Measurements from ENCODE around the gene TRAFD1.

TRAFD1 gene

DNA sequence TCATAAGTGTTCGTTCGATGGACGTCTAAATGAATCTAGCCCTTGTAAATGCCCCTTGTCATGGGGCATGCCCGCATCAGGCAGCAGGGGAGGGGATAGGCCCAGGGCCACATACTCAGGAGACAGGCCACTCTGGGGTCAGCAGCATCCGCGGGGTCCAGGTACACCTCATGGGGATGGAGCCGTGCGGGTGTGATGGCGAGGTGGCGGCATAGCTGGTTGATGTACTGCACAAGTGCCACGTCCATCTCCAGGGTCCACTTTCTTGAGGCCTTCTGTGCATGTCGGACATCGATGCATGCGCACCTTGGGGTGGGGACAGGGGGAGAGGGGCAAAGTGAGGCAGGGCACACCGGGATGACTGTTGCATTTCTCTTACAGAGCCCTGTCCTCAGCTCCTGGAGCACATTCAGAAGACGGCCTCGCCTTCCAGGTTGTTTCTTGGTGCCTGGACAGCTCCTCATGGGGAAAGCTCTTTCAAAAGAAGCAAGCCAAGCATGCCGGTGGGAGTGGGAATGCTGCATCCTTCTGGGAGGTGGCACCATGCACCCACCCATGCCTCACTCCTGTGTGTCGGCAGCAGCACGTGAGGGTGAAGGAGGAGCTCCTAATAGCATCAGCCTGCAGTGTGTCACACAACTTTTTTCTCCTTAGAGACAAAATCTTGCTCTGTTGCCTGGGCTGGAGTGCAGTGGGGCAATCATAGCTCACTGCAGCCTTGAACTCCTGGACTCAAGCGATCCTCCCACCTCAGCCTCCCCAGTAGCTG is 47.4 kb downstream of the TRAFD1 start:
- no peaks in the 10 kb centered on the region for H3K9me3 Mint-ChIP-seq
- no peak overlapping the region for H3K4me3 Mint-ChIP-seq
- H3K27me3 Mint-ChIP-seq = no peaks in the 10 kb centered on the region
- H3K36me3 Mint-ChIP-seq (ENCODE audit: low read depth) = peaks cover 22% of the 10 kb centered on the region
- no peaks in the 10 kb centered on the region for H3K4me1 Mint-ChIP-seq (ENCODE audit: low read depth)
- H3K27ac Mint-ChIP-seq = no peak overlapping the region

DNA sequence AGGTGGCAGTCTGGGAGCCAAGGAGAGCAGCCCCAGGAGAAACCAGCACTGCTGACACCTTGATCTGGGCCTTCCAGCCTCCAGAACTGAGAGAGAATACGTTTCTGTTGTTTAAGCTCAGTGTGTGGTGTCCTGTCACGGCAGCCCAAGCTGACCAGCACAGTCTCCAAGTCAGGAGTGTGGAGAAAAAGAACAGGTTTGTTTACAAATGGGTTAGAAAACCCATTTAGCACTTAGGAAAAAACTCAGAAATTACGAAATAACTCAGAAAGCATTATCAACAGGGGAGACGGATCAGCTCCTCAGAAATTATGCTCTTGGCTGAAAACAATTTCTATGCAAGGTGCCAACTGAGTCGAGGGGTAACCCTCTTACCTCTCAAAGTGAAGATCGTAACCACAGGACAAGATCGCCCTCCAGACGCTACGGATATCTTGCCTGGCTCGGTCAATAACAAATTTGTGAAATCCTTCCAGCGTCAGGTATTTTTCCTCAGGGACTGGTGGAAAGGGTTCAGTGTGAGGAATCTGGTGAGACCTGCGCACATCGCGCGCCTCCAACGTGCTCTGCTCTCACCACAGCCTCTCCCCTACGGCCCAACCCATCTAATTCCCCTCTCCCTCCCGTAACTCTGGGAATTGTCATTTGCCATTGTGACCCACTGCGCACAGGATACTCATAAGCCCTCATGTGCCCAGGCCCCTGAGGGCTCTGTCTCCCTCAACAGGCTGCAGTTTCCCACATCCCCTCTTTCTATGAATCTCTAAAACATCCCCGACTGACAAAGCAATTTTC is 50.2 kb downstream of the TRAFD1 start:
- Mint-ChIP-seq H3K27me3 (no peaks in the 10 kb centered on the region), H3K4me1 (ENCODE audit: low read depth) (peaks cover 4% of the 10 kb centered on the region), H3K9me3 (no peaks in the 10 kb centered on the region), H3K4me3 (no peak overlapping the region), H3K27ac (peak overlapping the region; percentile 24), H3K36me3 (ENCODE audit: low read depth) (peaks cover 32% of the 10 kb centered on the region)

GRCh38 chr12:112176321-112177010 is 51.1 kb downstream of the TRAFD1 start:
- H3K4me1 Mint-ChIP-seq (ENCODE audit: low read depth) = peaks cover 6% of the 10 kb centered on the region
- no peak overlapping the region for H3K27ac Mint-ChIP-seq
- peaks cover 41% of the 10 kb centered on the region for H3K36me3 Mint-ChIP-seq (ENCODE audit: low read depth)

DNA sequence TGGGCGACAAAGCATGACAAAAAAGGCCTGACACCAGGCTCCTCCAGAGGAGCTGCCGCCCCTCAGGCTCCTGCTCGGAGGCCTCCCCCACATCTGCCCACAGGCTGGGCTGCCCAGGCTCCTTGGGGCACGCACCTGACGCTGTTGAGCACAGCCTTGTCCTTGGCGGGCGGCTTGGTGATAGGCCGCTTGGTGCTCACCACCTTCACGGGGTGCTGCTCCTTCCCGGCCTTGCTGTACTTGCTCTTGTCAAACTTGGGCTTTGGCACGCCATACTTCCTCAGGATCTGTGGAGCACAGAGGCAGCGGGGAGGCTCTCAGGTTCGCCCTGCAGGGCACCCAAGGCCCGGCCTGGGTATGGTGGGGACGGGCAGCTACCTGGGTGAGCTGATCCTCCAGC is 53.4 kb downstream of the TRAFD1 start:
- Mint-ChIP-seq H3K27me3 (no peaks in the 10 kb centered on the region), H3K36me3 (ENCODE audit: low read depth) (peaks cover 42% of the 10 kb centered on the region), H3K4me3 (no peak overlapping the region), H3K27ac (no peak overlapping the region), H3K4me1 (ENCODE audit: low read depth) (peaks cover 22% of the 10 kb centered on the region), H3K9me3 (no peaks in the 10 kb centered on the region)

More at GRCh38 chr12:112176321-112177010, 51.1 kb downstream of the TRAFD1 start:
- no peaks in the 10 kb centered on the region for H3K27me3 Mint-ChIP-seq
- H3K4me3 Mint-ChIP-seq = no peak overlapping the region
- H3K9me3 Mint-ChIP-seq = no peaks in the 10 kb centered on the region

DNA sequence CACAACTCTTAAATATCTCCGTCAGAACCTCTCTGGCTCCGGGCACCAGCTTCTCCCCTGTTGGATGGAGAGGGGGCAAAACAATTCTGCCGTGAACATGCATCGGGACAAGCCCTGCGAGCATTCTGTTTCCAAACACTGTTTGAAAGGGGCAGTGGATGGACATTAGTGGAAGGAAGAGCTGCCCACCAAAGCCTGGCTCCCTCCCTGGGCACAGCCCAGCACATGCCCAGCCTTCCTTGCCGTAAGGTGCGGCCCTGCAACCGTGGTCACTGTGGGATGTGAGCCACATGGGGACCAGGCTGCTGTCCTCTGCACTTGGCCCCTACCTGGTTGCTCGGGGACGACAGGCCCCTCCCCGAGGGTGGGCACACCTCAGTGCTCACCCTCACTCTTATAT is 54.0 kb downstream of the TRAFD1 start:
- no peak overlapping the region for H3K27ac Mint-ChIP-seq
- peaks cover 25% of the 10 kb centered on the region for H3K4me1 Mint-ChIP-seq (ENCODE audit: low read depth)
- H3K9me3 Mint-ChIP-seq = no peaks in the 10 kb centered on the region
- no peaks in the 10 kb centered on the region for H3K27me3 Mint-ChIP-seq
- peaks cover 45% of the 10 kb centered on the region for H3K36me3 Mint-ChIP-seq (ENCODE audit: low read depth)
- H3K4me3 Mint-ChIP-seq = no peak overlapping the region

DNA sequence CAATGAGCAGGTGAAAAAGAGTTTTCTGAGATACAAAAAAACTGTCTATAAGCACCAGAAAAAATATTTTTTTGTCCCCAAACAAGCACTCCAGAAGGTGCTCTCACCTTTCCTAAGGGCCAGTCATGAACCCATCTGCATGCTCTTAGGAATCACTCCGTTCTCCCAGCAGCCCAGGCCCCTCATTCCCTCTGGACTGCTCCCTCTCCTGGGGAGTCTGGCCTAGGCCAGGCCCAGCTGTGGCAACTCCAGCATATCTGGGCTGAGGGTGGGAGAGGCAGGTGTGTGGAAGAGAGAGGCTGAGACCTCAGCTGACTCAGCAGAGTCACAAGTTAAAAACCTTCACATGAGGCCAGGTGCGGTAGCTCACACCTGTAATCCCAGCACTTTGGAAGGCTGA is 54.6 kb downstream of the TRAFD1 start:
- no peaks in the 10 kb centered on the region for H3K27me3 Mint-ChIP-seq
- peaks cover 47% of the 10 kb centered on the region for H3K36me3 Mint-ChIP-seq (ENCODE audit: low read depth)
- no peak overlapping the region for H3K4me3 Mint-ChIP-seq
- H3K9me3 Mint-ChIP-seq = no peaks in the 10 kb centered on the region
- no peak overlapping the region for H3K27ac Mint-ChIP-seq
- peaks cover 25% of the 10 kb centered on the region for H3K4me1 Mint-ChIP-seq (ENCODE audit: low read depth)

GRCh38 chr12:112180422-112180821 is 55.1 kb downstream of the TRAFD1 start:
- H3K9me3 Mint-ChIP-seq = no peaks in the 10 kb centered on the region
- H3K27me3 Mint-ChIP-seq = no peaks in the 10 kb centered on the region
- no peak overlapping the region for H3K4me3 Mint-ChIP-seq
- peaks cover 25% of the 10 kb centered on the region for H3K4me1 Mint-ChIP-seq (ENCODE audit: low read depth)
- peak overlapping the region; percentile 77 for H3K27ac Mint-ChIP-seq
- H3K36me3 Mint-ChIP-seq (ENCODE audit: low read depth) = peaks cover 42% of the 10 kb centered on the region

DNA sequence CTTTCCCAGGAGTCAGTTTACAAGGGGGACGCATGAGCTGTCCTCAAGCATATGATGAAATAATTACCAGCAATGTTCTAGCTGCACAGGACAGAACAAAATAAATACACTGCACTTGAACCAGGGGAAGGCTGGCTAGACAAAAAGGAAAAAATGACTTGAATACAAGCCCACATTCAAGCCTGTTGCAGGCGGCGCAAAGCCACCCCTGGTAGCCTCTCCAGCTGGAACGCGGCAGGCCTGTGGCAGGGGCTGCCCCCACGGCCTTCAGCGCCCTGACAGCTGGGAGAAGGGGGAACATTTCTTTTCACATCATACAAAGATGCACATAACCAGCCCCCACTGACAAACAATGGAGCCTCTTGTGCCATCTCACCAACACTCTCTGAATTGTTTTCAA is 57.1 kb downstream of the TRAFD1 start:
- Mint-ChIP-seq H3K9me3 (no peaks in the 10 kb centered on the region), H3K27me3 (no peaks in the 10 kb centered on the region), H3K4me3 (no peak overlapping the region), H3K4me1 (ENCODE audit: low read depth) (peaks cover 25% of the 10 kb centered on the region), H3K36me3 (ENCODE audit: low read depth) (peaks cover 39% of the 10 kb centered on the region), H3K27ac (peak overlapping the region; percentile 58)

- Mint-ChIP-seq H3K36me3 (ENCODE audit: low read depth) (peaks cover 39% of the 10 kb centered on the region), H3K9me3 (no peaks in the 10 kb centered on the region), H3K4me1 (ENCODE audit: low read depth) (peaks cover 25% of the 10 kb centered on the region), H3K4me3 (peak overlapping the region; percentile 48), H3K27ac (peak overlapping the region; percentile 78), H3K27me3 (no peaks in the 10 kb centered on the region)
Observed at GRCh38 chr12:112183141-112184021, 58.0 kb downstream of the TRAFD1 start.

GRCh38 chr12:112184056-112184887 is 58.9 kb downstream of the TRAFD1 start:
- Mint-ChIP-seq H3K36me3 (ENCODE audit: low read depth) (peaks cover 39% of the 10 kb centered on the region), H3K27me3 (no peaks in the 10 kb centered on the region), H3K27ac (no peak overlapping the region)

GRCh38 chr12:112185093-112185923 is 59.9 kb downstream of the TRAFD1 start:
- Mint-ChIP-seq H3K4me3 (no peak overlapping the region), H3K27ac (no peak overlapping the region), H3K9me3 (no peaks in the 10 kb centered on the region), H3K4me1 (ENCODE audit: low read depth) (peaks cover 24% of the 10 kb centered on the region), H3K36me3 (ENCODE audit: low read depth) (peaks cover 39% of the 10 kb centered on the region), H3K27me3 (no peaks in the 10 kb centered on the region)

More at GRCh38 chr12:112184056-112184887, 58.9 kb downstream of the TRAFD1 start:
- H3K4me3 Mint-ChIP-seq = no peak overlapping the region
- no peaks in the 10 kb centered on the region for H3K9me3 Mint-ChIP-seq
- H3K4me1 Mint-ChIP-seq (ENCODE audit: low read depth) = peaks cover 25% of the 10 kb centered on the region

GRCh38 chr12:112188130-112188830 is 62.9 kb downstream of the TRAFD1 start:
- Mint-ChIP-seq H3K27me3 (no peaks in the 10 kb centered on the region), H3K36me3 (ENCODE audit: low read depth) (peaks cover 39% of the 10 kb centered on the region), H3K4me3 (no peak overlapping the region), H3K9me3 (no peaks in the 10 kb centered on the region), H3K27ac (no peak overlapping the region), H3K4me1 (ENCODE audit: low read depth) (peaks cover 8% of the 10 kb centered on the region)
